HL-60 (cell line): Measurements from ENCODE around the gene AKAP12.

ENCODE experiments used
- DNase-seq, 2 experiments: peaks; one replicate each; pipeline ENCODE4 v3.0.0-alpha.2; 2010 to 2020; ENCODE audit warnings: low read depth in 1 of 2, low spot score in 1 of 2
- H3K27ac ChIP-seq: fragments of 250-450 bp; sonication (Bioruptor Pico); replicated peaks from 2 replicates; pipeline ENCODE4 v1.5.1; 2020; ENCODE audit warnings: mild to moderate bottlenecking, moderate library complexity
- H3K27me3 ChIP-seq: fragments of 250-450 bp; sonication (Bioruptor Pico); 2 replicates; pipeline ENCODE4 v1.5.1; 2021; ENCODE audit warnings: mild to moderate bottlenecking, moderate library complexity; ENCODE audit not compliant: insufficient read depth, poor library complexity, severe bottlenecking
- H3K4me3 ChIP-seq: replicated peaks from 2 replicates; pipeline ENCODE4 v1.5.1; 2011; ENCODE audit warnings: mild to moderate bottlenecking, control low read depth, low read length; ENCODE audit not compliant: insufficient read depth
- GABPA ChIP-seq: IDR thresholded peaks from 2 replicates; pipeline ENCODE4 v1.6.1; 2012; ENCODE audit warnings: low read depth
- POLR2AphosphoS5 ChIP-seq: IDR thresholded peaks from 2 replicates; pipeline ENCODE4 v1.6.1; 2012; ENCODE audit warnings: low read depth
- SPI1 ChIP-seq: IDR thresholded peaks from 2 replicates; pipeline ENCODE4 v1.6.1; 2012; ENCODE audit warnings: low read depth, mild to moderate bottlenecking, borderline replicate concordance
- TF ChIP-seq, protein P1 (sequence below): IDR thresholded peaks from one replicate; pipeline ENCODE4 v1.5.1; 2011; ENCODE audit warnings: low read length, control low read depth, inconsistent platforms; ENCODE audit not compliant: insufficient read depth
- TF ChIP-seq, protein P2 (sequence below): IDR thresholded peaks from 2 replicates; pipeline ENCODE4 v1.6.1; 2012; ENCODE audit warnings: low read depth; ENCODE audit not compliant: insufficient replicate concordance

Gene AKAP12

GRCh38 chr6:151320140-151320539 is 80.4 kb downstream of the AKAP12 start:
- TF ChIP-seq SPI1 (no peak), POLR2AphosphoS5 (no peak), GABPA (no peak)
- TF ChIP-seq, protein P1, sequence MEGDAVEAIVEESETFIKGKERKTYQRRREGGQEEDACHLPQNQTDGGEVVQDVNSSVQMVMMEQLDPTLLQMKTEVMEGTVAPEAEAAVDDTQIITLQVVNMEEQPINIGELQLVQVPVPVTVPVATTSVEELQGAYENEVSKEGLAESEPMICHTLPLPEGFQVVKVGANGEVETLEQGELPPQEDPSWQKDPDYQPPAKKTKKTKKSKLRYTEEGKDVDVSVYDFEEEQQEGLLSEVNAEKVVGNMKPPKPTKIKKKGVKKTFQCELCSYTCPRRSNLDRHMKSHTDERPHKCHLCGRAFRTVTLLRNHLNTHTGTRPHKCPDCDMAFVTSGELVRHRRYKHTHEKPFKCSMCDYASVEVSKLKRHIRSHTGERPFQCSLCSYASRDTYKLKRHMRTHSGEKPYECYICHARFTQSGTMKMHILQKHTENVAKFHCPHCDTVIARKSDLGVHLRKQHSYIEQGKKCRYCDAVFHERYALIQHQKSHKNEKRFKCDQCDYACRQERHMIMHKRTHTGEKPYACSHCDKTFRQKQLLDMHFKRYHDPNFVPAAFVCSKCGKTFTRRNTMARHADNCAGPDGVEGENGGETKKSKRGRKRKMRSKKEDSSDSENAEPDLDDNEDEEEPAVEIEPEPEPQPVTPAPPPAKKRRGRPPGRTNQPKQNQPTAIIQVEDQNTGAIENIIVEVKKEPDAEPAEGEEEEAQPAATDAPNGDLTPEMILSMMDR: no peak
- TF ChIP-seq, protein P2, sequence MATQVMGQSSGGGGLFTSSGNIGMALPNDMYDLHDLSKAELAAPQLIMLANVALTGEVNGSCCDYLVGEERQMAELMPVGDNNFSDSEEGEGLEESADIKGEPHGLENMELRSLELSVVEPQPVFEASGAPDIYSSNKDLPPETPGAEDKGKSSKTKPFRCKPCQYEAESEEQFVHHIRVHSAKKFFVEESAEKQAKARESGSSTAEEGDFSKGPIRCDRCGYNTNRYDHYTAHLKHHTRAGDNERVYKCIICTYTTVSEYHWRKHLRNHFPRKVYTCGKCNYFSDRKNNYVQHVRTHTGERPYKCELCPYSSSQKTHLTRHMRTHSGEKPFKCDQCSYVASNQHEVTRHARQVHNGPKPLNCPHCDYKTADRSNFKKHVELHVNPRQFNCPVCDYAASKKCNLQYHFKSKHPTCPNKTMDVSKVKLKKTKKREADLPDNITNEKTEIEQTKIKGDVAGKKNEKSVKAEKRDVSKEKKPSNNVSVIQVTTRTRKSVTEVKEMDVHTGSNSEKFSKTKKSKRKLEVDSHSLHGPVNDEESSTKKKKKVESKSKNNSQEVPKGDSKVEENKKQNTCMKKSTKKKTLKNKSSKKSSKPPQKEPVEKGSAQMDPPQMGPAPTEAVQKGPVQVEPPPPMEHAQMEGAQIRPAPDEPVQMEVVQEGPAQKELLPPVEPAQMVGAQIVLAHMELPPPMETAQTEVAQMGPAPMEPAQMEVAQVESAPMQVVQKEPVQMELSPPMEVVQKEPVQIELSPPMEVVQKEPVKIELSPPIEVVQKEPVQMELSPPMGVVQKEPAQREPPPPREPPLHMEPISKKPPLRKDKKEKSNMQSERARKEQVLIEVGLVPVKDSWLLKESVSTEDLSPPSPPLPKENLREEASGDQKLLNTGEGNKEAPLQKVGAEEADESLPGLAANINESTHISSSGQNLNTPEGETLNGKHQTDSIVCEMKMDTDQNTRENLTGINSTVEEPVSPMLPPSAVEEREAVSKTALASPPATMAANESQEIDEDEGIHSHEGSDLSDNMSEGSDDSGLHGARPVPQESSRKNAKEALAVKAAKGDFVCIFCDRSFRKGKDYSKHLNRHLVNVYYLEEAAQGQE: no peak
- no peak for DNase-seq
- H3K4me3 ChIP-seq: no peak overlapping the region
- H3K27ac ChIP-seq: no peak overlapping the region
- peaks cover 8% of the 10 kb centered on the region for H3K27me3 ChIP-seq

GRCh38 chr6:151321438-151321837 is 81.7 kb downstream of the AKAP12 start:
- TF ChIP-seq SPI1 (no peak), POLR2AphosphoS5 (no peak), GABPA (no peak)
- TF ChIP-seq, protein P2: no peak
- TF ChIP-seq, protein P1: no peak
- peaks cover 19% of the 10 kb centered on the region for H3K27me3 ChIP-seq
- H3K4me3 ChIP-seq: no peak overlapping the region
- no peak for DNase-seq
- H3K27ac ChIP-seq: no peak overlapping the region

GRCh38 chr6:151322570-151322969 is 82.8 kb downstream of the AKAP12 start:
- TF ChIP-seq GABPA (no peak), SPI1 (no peak), POLR2AphosphoS5 (no peak)
- TF ChIP-seq, protein P1: no peak
- TF ChIP-seq, protein P2: no peak
- no peak for DNase-seq
- Histone ChIP-seq H3K27me3 (peaks cover 24% of the 10 kb centered on the region), H3K4me3 (no peak overlapping the region), H3K27ac (no peak overlapping the region)
